K562 (cell line): ENCODE measurements around the gene TUBB4B. TPM values are rescaled to one million over a fixed set of nuclear protein-coding genes. Genes with fewer than 3 reads are reported as not detected.
A peak's percentile ranks its signal among the peaks of the same experiment; 100 is the strongest.

Experiments
- CCAR2 ChIP-seq: fragments of 200-400 bp; formaldehyde crosslinking; IDR thresholded peaks from 2 replicates; pipeline ENCODE4 v1.6.1; 2017; ENCODE audit warnings: mild to moderate bottlenecking, low read depth, low read length
- CHD2 ChIP-seq: IDR thresholded peaks from 2 replicates; pipeline ENCODE4 v1.6.1; 2011; ENCODE audit warnings: low read depth, low read length
- ILK ChIP-seq: fragments of 450-650 bp; IDR thresholded peaks from 2 replicates; pipeline ENCODE4 v1.6.1; 2016; ENCODE audit warnings: missing genetic modification characterization, low read depth, mild to moderate bottlenecking, missing compliant biosample characterization, moderate library complexity, borderline replicate concordance
- JUN ChIP-seq, 2 experiments: sonication (generic) in 1 of 2; formaldehyde crosslinking in 1 of 2; IDR thresholded peaks; 2 replicates each; pipeline versions ENCODE4 v1.6.1 to v1.8.0; 2012 to 2022; ENCODE audit warnings: borderline replicate concordance in 2 of 2, mild to moderate bottlenecking in 2 of 2, improper control_type of control experiment in 1 of 2, low read depth in 1 of 2, low read length in 1 of 2, missing genetic modification reagents in 1 of 2
- JUNB ChIP-seq: fragments of 450-650 bp; formaldehyde crosslinking; conservative IDR thresholded peaks from 2 replicates; pipeline ENCODE4 v1.4.0; 2020; ENCODE audit warnings: mild to moderate bottlenecking
- NR4A1 ChIP-seq, 2 experiments: fragments of 250-450 bp in 1 of 2; fragments of 450-650 bp in 1 of 2; sonication (Bioruptor Pico) in 1 of 2; IDR thresholded peaks; 2 replicates each; pipeline versions ENCODE4 v1.4.0 to v1.6.1; 2016 to 2020; ENCODE audit warnings: mild to moderate bottlenecking in 2 of 2, missing compliant biosample characterization in 1 of 2, missing genetic modification characterization in 1 of 2, moderate library complexity in 1 of 2
- PHB ChIP-seq: fragments of 250-450 bp; sonication (Bioruptor Pico); IDR thresholded peaks from 2 replicates; pipeline ENCODE4 v1.5.0; 2021
- RAD21 ChIP-seq, 2 experiments: fragments of 250-450 bp in 1 of 2; fragments of 450-650 bp in 1 of 2; sonication (Bioruptor Pico) in 1 of 2; formaldehyde crosslinking in 1 of 2; IDR thresholded peaks in 1 of 2; conservative IDR thresholded peaks in 1 of 2; 2 replicates each; pipeline versions ENCODE4 v1.4.0 to v1.8.0; 2020 to 2022; ENCODE audit warnings: mild to moderate bottlenecking in 2 of 2, moderate library complexity in 1 of 2
- RBM34 ChIP-seq: fragments of 200-400 bp; formaldehyde crosslinking; IDR thresholded peaks from 2 replicates; pipeline ENCODE4 v1.6.1; 2018; ENCODE audit warnings: low read length, borderline replicate concordance; ENCODE audit not compliant: insufficient read depth
- SOX6 ChIP-seq: fragments of 450-650 bp; IDR thresholded peaks from 2 replicates; pipeline ENCODE4 v1.6.1; 2014; ENCODE audit warnings: mild to moderate bottlenecking
- SP1 ChIP-seq: sonication (generic); formaldehyde crosslinking; IDR thresholded peaks from 2 replicates; pipeline ENCODE4 v1.8.1; 2022; ENCODE audit warnings: mild to moderate bottlenecking, missing genetic modification reagents
- SRSF9 ChIP-seq: fragments of 200-400 bp; formaldehyde crosslinking; IDR thresholded peaks from 2 replicates; pipeline ENCODE4 v1.6.1; 2017; ENCODE audit warnings: low read depth, low read length, borderline replicate concordance
- TAF1 ChIP-seq: IDR thresholded peaks from 2 replicates; pipeline ENCODE4 v1.6.1; 2011; ENCODE audit warnings: mild to moderate bottlenecking, low read length, moderate library complexity; ENCODE audit not compliant: insufficient read depth, control insufficient read depth, severe bottlenecking; ENCODE audit errors: extremely low read depth
- TGIF2 ChIP-seq: sonication (generic); formaldehyde crosslinking; IDR thresholded peaks from 2 replicates; pipeline ENCODE4 v1.8.1; 2022; ENCODE audit warnings: mild to moderate bottlenecking, missing genetic modification reagents, moderate library complexity
- TRIM24 ChIP-seq, 2 experiments: fragments of 450-650 bp; IDR thresholded peaks; 2 replicates each; pipeline ENCODE4 v1.6.1; 2016
- XRCC3 ChIP-seq: fragments of 450-650 bp; IDR thresholded peaks from 2 replicates; pipeline ENCODE4 v1.6.1; 2017; ENCODE audit warnings: mild to moderate bottlenecking, moderate library complexity
- ZBTB17 ChIP-seq: fragments of 450-650 bp; formaldehyde crosslinking; IDR thresholded peaks from 2 replicates; pipeline ENCODE4 v1.4.0; 2020; ENCODE audit warnings: mild to moderate bottlenecking
- ZBTB43 ChIP-seq: sonication (generic); formaldehyde crosslinking; IDR thresholded peaks from 2 replicates; pipeline ENCODE4 v1.8.0; 2023; ENCODE audit warnings: mild to moderate bottlenecking, missing genetic modification reagents
- ZNF174 ChIP-seq: fragments of 250-450 bp; sonication (Bioruptor Pico); IDR thresholded peaks from 2 replicates; pipeline ENCODE4 v1.4.0; 2020; ENCODE audit warnings: mild to moderate bottlenecking
- ZNF175 ChIP-seq: fragments of 200-800 bp; sonication (Bioruptor generic); IDR thresholded peaks from 2 replicates; pipeline ENCODE4 v1.6.1; 2016; ENCODE audit warnings: low read depth, mild to moderate bottlenecking, missing genetic modification characterization, missing compliant biosample characterization
- ZNF583 ChIP-seq: fragments of 250-450 bp; sonication (Bioruptor Pico); IDR thresholded peaks from 2 replicates; pipeline ENCODE4 v1.4.0; 2020
- ZNF644 ChIP-seq: fragments of 200-800 bp; sonication (Bioruptor generic); IDR thresholded peaks from 2 replicates; pipeline ENCODE4 v1.6.1; 2016; ENCODE audit warnings: low read depth, missing genetic modification characterization, missing compliant biosample characterization
- ZNF668 ChIP-seq: fragments of 250-450 bp; sonication (Bioruptor Pico); IDR thresholded peaks from 2 replicates; pipeline ENCODE4 v1.8.0; 2022; ENCODE audit warnings: mild to moderate bottlenecking, inconsistent platforms
- polyA plus RNA-seq, 8 experiments: library from polyadenylated mRNA; depleted of rRNA in 4 of 8; stranded (reverse) in 5 of 8; unstranded in 3 of 8; fragments of >200 nt; fragmentation: Nextera tagmentation in 2 of 8; fragmentation: Illumina TruSeq in 1 of 8; extraction: Ambion mirVana in 2 of 8; extraction: Trizol in 1 of 8; gene quantifications; 2 replicates each; pipeline versions ENCODE4 v1.2.1 to v1.2.3, GENCODE V29; 2011 to 2014; ENCODE audit warnings: inconsistent platforms in 1 of 8, missing spikeins in 1 of 8
- total RNA-seq, 7 experiments: library from RNA; depleted of rRNA in 6 of 7; stranded (reverse); fragments of >200 nt in 6 of 7; fragmentation: Illumina TruSeq in 2 of 7; extraction: Trizol in 2 of 7; gene quantifications; 2 replicates each; pipeline versions ENCODE4 v1.2.1 to v1.2.3, GENCODE V29; 2011 to 2021; ENCODE audit warnings: low replicate concordance in 1 of 7
- TF ChIP-seq, protein P1 (sequence below): sonication (generic); formaldehyde crosslinking; IDR thresholded peaks from 2 replicates; pipeline ENCODE4 v1.8.1; 2023; ENCODE audit warnings: mild to moderate bottlenecking, missing genetic modification reagents, moderate library complexity
- TF ChIP-seq, protein P2 (sequence below): fragments of 450-650 bp; IDR thresholded peaks from 2 replicates; pipeline ENCODE4 v1.6.1; 2016; ENCODE audit warnings: missing biosample characterization, missing genetic modification characterization

TUBB4B gene
- total and polyA plus RNA-seq, 9 of the 15 experiments (the other 6 are each of a cell fraction or from before 2014, with no cell fraction given): 24.1 to 443 (median 268) TPM

DNA sequence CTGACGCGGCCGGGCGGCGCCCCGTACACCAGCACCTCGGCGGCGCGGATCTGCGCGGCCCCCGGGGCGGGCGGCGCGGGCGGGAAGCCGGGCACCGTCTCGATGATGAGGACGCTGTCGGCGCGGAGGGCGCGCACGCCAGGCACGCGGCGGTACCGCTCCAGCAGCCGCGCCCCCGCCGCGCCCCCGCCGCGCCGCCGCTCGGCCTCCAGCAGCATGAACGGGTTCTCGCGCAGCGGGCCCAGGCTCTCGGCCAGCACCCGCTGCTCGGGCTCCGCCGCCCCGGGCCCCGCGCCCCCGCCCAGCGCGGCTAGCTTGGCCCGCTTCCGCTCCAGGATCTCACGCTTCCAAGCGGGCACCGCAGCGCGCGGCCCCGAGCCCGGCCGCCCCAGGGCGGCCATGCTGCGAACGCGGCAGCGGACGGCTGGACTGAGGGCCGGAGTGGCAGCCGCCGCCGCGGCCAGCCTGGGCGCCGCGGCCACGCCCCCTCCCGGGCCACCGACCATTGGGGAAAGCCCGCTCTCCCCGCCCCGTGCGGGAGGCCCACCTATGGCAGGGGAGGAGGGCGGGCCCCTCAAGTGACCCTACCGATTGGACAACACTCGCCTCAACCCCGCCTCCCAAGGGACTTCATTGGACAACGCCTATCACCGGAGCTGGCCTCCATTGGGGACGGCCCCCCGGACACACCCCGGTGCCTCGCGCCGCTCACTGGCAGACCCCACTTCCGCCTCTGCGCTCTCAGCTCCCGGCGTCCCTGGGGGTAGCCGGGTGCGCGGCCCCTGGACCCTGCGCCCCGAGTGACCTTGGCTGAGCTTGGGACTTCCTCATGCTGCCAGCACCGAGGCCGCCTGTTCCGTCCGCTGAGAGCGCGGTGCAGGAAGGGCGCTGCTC is 40.5 kb upstream of the TUBB4B start, which contains the start of gene TPRN (continued):
- TF ChIP-seq TAF1 (peak; percentile 96), TGIF2 (no peak), PHB (no peak), ZBTB17 (CRISPR knock-in tag) (no peak), NR4A1 (CRISPR knock-in tag; IDR thresholded peaks at IDR 0.05) (no peak), NR4A1 (tag; IDR thresholded peaks at IDR 0.05) (no peak), JUNB (CRISPR knock-in tag) (no peak), SOX6 (0 out of 2 replicates have a peak, but pooled peaks have one; percentile 14), CHD2 (peak; percentile 84), SRSF9 (no peak), RBM34 (no peak), ZBTB43 (CRISPR knock-in tag) (no peak), ZNF668 (peak; percentile 26; the same call in 1 of the 2 replicates), RAD21 (CRISPR knock-in tag; conservative IDR thresholded peaks at IDR 0.05 in 1 of 2, IDR thresholded peaks at IDR 0.05 in 1 of 2) (no peak), TRIM24 (IDR thresholded peaks at IDR 0.05) (no peak), ZNF175 (CRISPR knock-in tag) (no peak), CCAR2 (no peak), ZNF174 (CRISPR knock-in tag) (no peak), JUN (IDR thresholded peaks at IDR 0.05; ENCODE audit: borderline replicate concordance, low read depth, low read length) (no peak), JUN (CRISPR knock-in tag; IDR thresholded peaks at IDR 0.05; ENCODE audit: borderline replicate concordance) (no peak), ILK (no peak), XRCC3 (no peak), ZNF583 (CRISPR knock-in tag) (0 out of 2 replicates have a peak, but pooled peaks have one; percentile 34), ZNF644 (tag) (no peak), SP1 (peak; percentile 96)
- TF ChIP-seq, protein P1, sequence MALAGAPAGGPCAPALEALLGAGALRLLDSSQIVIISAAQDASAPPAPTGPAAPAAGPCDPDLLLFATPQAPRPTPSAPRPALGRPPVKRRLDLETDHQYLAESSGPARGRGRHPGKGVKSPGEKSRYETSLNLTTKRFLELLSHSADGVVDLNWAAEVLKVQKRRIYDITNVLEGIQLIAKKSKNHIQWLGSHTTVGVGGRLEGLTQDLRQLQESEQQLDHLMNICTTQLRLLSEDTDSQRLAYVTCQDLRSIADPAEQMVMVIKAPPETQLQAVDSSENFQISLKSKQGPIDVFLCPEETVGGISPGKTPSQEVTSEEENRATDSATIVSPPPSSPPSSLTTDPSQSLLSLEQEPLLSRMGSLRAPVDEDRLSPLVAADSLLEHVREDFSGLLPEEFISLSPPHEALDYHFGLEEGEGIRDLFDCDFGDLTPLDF (CRISPR knock-in tag): no peak
- TF ChIP-seq, protein P2, sequence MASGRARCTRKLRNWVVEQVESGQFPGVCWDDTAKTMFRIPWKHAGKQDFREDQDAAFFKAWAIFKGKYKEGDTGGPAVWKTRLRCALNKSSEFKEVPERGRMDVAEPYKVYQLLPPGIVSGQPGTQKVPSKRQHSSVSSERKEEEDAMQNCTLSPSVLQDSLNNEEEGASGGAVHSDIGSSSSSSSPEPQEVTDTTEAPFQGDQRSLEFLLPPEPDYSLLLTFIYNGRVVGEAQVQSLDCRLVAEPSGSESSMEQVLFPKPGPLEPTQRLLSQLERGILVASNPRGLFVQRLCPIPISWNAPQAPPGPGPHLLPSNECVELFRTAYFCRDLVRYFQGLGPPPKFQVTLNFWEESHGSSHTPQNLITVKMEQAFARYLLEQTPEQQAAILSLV (tag): no peak
